ENCODE measurements around the gene SNX25.

GRCh38 chr4:185211641-185212040 is 2.2 kb downstream of the SNX25 start:
- TF ChIP-seq POLR2A (IDR thresholded peaks at IDR 0.05) (no peak), CTCF (IDR thresholded peaks at IDR 0.05) (no peak)
